GM20000 (cell line): ENCODE measurements around the gene PPM1B.

ENCODE experiments used
- DNase-seq: peaks from one replicate; pipeline ENCODE4 v3.0.0; 2012; ENCODE audit warnings: low spot score
- CTCF ChIP-seq: IDR thresholded peaks from 2 replicates; pipeline ENCODE4 v1.5.1; 2012; ENCODE audit warnings: mild to moderate bottlenecking, control low read depth; ENCODE audit errors: extremely low read depth, missing control alignments

PPM1B gene

DNA sequence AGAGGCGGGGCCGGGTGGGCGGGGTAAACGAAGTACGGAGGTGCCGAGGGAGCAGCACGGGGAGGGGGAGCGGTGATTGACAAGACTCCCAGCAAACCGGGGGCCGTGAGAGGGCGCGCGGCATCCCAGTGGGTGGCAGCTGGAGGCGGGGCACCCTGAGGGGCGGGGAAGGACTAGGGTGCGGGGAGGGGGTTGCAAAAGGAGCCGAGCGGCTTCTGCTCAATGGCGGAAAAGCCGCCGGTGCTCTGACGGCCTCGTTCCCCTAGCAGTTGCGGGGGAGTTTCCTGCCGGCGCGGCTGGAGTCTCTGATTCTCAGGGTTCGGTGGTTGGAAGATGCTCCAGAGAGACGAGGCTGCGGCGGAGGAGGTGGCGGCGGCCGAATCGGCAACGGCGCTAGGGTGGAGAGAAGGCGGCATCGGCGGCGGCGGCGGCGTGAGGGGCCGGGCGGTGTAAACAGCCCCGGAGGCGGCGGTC lies at the start of gene PPM1B:
PPM1B (plus strand) TSS at position 195 of the 474 bp plus-strand sequence. CDS start 32,325 bp downstream, outside the sequence.
- no peak for TF ChIP-seq CTCF

DNA sequence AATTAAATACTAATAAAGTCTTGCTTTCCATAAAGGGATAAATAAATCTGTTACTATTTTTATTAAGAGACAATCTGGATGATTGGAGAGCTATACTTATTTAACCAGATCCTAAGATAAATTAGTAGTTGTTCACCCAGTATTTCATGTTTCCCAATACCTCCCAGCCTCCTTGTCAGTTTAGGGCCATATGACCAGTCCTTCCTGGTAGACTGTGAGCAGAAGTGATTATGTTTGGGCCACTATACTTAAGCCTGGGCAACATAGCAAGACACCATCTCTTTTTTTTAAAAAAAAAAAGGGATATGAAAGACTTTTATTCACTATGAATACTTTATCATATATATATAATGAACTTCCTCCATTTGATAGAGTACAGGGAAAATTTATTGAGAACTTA lies 48.8 kb upstream of the PPM1B start:
- no peak for DNase-seq
- no peak for TF ChIP-seq CTCF

More for the DNA sequence above, at the start of gene PPM1B:
- DNase-seq = no peak

DNA sequence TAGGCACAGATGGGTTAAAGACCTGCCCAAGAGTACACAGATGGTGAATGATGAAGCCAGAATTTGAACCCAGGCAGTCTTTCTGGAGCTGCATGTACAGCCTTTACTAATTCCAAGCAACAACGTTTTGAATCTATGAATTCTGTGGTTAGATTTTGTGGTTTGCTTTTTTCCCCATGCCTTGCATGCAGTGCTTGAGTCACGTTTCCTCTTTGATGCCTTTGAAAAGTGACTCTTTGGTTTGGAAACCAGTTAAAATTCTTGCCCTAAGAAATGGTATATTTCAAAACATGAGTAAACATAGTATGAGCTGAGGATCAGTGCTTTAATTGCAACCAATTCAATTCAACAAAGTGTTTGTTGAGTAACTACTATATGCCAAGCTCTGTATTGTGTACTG lies 48.2 kb upstream of the PPM1B start:
- TF ChIP-seq CTCF = no peak
- DNase-seq = no peak

GRCh38 chr2:44121899-44122298 lies 46.8 kb upstream of the PPM1B start:
- no peak for TF ChIP-seq CTCF
- DNase-seq = no peak

GRCh38 chr2:44124500-44124899 lies 44.2 kb upstream of the PPM1B start:
- DNase-seq = no peak
- TF ChIP-seq CTCF = no peak

- no peak for DNase-seq
- TF ChIP-seq CTCF = no peak
Measured at GRCh38 chr2:44126106-44126797, 42.4 kb upstream of the PPM1B start.

DNA sequence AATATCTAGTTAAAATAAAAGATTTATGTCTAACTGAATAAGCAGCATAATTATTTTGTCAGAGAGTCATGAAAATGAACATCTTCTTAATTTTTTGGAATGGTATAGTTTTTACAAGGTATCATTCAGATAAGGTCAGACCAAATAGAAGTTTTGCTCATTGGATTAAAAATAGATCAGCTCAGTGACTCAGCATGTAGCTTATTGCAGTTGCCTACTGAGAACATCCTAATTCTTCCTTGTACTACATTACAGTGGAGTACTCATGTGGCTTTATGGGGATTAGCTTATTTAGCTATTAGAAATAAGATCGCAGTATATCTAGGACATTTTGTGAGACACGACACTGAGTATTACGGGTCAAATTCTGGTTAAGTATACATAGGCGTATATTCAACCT lies 38.2 kb upstream of the PPM1B start:
- no peak for DNase-seq
- no peak for TF ChIP-seq CTCF
